Stimulated activated CD4-positive, alpha-beta T cell treated with anti-CD3 and anti-CD28 coated beads, Interleukin-1b, Interleukin-23, amount 100 ng/mL, for 4 hours (primary cell): ENCODE results near the gene ZNF236.

Experiments used
- DNase-seq, 2 donors: peaks; one replicate each; pipeline ENCODE4 v3.0.0-alpha.2; 2020; ENCODE audit warnings: low read depth in 2 of 2

The ZNF236 gene

DNA sequence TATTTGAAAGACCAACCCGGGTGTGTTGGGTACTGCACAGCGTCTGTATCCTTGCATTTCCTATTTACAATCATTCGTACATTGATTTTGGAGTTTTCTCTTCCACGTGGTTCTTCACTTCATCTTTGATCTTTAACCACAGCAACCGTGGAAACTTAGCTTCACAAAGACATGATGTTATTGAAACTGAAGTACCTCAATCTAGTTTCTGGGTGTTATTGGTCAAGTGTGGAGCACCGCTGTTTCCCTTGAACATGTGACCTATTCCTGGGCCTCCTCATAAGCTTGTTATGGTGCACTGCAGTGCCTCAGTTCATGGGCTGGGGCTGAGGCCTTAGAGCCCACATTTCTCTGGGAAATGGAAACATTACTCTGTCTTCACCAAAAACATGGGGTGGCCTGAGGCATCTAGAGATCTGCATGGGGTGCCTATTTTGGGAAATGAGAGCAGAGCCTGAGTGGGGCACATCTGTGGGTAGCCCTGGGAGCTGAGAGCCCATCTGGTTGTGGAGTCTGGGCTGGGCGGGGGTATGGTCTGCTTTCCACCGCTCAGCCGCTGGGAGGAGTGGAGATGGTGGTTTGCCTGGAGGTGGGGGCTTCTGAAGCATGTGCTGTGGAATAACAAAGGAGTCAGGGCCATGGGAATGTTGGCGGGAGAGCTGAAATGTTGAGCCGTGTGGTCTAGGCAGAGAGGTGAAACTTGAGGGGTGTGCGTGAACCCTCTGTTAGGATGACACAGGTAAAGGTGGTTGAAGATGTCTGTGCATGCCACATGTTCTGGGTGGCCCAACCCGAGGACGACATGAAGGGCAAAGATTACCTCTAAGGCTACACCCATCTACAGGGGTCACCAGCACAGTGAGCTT, 37.4 kb downstream of the ZNF236 start:
- no peak for DNase-seq

DNA sequence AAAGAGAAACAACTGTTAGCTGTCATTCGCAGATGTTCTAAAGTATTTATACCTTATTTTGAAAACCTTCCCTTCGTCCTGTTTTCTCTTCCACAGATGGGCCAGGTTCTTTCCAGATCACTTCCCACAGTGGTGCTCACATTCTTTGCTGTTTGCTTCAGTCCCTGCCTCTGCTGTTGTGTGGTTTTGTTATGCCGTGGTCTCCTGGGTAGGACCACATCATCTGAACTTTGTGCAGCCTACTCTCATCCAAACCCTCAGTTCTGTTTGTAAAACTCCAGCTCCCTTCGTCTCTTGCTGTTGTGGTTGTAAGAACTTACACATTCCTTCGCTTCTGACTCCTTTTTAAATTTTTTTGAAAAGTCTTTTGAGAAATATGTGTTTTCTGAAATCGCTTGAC, 38.1 kb downstream of the ZNF236 start:
- no peak for DNase-seq

DNA sequence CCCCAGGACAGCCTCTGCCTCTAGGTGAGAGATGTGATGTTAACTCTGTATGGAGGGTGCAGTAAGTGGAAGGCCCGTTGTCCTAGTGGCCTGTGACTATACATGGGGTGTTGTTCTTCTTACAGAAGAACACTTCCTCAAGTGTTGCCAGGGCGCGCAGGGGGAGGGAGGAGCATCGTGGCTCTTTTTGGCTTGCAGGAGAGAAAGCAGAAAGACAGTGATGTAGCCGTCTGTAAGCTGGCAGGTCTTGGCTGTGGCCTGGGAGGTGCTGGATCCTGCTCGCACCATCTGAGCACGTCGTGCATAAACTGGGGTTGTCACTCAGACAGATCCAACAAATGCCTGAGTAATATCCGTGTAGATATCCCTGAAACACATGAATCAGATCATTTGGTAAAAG, 44.3 kb downstream of the ZNF236 start:
- no peak for DNase-seq

DNA sequence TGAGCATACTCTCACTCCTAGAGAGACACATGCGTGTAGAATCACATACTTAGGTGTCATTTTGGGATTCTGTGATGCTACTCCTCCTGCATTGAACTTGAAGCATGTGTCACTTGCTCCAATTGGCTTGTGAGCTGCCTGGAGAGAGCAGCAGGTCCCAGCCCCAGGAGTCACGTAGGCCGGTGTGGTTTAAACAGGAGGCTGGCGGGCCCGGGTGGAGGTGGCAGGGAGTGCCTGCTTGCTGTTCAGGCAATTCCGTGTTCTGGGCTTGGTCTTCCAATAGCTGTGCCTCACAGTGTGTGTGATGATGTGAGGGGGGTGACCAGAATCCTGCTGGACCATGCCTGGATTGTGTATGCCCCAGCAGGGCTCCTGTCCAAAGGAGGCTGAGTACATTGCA, 51.0 kb downstream of the ZNF236 start:
- no peak for DNase-seq

DNA sequence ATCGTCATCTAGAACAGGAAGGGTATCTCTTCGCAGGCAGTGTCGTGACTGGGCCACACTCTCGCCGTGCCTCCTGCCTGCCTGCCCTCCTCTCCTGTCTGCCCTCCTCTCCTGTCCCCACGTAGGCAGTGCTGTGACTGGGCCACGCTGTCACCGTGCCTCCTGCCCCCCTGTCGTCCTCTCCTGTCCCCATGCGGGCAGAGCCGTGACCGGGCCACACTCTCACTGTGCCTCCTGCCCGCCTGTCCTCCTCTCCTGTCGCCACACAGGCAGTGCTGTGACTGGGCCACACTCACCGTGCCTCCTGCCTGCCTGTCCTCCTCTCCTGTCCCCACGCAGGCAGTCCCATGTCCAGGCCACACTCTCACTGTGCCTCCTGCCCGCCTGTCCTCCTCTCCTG, 51.4 kb downstream of the ZNF236 start:
- DNase-seq: no peak

DNA sequence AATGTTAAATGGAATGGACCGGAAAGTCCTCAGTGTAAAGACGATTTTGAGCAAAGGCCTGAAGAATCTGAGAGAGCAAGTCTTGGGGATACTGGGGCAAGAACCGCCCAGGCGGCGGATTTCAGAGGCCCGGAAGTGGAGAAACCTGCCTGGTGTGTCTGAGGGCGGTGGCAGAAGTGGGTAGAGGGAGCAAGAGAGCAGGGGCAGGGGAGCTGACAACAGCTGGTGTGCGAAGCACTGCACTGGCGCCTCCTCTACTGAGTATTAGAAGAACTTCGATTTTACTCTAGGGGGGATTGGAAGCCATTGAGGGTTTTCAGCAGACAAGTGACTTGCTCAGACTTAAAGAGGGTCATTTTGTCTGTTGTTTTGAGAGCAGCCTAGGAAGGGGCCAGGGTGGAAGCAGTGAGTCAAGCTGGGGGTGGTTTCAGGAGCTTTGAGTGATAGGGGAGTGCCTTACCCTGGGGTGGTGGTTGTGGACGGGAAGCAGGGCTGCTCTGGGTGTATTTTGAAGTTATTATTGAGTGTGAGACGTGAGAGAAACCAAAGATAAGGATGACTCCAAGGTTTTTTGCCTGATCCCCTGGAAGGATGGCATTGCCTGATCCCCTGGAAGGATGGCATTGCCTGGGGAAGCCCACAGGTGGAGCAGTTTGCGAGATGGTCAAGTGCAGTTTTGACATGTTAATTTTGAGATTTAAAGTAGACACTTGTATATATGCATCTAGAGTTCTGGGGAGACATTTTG, 52.5 kb downstream of the ZNF236 start:
- no peak for DNase-seq

DNA sequence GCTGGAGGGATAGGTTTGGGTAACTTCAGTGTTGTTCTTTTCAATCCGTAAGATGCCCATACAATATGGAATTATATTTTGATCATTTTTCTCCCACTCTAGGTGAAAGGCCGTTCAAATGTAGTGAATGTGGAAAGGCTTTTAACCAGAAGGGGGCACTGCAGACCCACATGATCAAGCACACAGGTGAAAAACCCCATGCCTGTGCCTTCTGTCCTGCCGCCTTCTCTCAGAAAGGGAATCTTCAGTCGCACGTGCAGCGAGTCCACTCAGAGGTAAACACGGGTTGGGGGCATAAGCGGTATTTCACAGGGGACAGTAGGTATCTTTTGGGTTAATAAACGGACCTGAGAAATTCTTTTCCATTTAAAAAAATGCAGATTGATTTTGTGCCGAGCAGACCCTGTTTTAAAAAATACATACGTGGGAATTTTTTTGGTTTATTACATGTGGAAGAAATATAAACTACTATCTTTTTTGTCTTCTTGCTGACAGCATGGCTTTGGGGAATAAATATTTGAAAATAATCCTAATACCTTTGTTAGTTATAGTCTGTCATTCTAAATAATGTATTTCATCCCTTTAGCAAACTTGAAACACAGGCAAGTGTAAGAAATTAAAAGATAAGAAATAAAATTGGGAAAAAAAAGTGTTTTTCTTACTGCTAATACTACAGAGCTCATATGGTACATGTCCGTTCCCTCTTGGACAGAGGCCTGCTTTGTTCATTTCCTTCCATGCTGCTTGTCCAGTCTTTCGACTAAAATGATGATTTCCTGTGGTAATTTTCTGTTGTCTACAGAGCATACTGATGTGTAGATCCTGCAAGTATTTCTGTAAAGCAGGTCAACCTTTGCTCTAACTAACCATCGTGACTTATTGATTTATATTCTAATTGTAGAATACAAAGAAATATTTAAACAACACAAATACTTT, 53.3 kb downstream of the ZNF236 start:
- DNase-seq: peak in 1 of 2 donors; percentile 31

DNA sequence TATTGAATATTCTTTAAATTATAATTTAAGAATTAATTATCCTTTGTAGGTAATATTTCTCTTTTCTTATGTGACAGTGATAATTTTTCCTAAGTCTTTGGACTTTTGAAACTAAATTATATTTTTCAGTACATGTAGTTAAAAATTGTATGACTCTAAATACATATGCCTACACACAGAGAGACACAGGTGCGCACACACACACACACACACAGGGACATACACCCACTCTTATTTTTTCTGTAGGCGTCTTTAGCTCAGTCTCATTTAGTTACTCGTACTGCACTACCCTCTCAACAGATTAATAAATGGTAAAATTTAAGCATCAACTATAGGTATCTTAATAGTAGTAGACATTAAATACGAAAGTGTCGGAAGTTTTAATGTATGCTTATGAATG, 56.1 kb downstream of the ZNF236 start:
- DNase-seq: no peak

DNA sequence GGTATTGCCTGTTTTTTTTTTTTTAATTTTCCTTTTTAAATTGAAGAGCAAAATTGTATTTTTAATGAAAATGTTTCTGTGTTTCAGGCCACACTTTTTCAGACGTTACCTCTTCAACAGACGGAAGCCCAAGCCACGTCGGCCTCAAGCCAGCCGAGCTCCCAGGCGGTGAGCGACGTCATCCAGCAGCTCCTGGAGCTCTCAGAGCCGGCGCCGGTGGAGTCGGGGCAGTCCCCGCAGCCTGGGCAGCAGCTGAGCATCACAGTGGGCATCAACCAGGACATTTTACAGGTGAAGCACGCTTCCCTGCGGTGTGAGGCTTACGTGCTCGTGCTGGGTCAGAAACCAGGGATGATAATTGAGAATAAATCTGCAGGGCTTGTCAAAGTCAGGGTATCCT, 57.7 kb downstream of the ZNF236 start:
- no peak for DNase-seq

DNA sequence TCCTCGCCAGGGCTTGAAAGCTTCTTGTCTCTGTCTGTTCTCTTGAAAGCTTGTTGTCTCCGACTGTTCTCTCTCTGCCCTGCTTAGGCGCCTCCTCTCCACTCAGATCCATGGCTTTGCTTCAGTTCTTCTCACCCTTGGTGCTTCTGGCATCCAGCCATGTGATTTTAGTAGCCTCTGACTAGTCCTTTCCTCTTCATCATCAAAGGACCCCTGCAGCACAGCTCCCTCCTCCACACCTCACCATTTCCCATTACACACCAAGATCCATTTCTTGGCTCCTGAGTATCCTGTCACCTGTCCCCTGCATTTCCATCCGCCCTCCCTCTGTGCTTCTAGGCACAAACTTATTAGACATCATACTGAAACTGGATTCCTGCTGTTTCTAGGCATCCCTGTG, 59.4 kb downstream of the ZNF236 start:
- DNase-seq: no peak

DNA sequence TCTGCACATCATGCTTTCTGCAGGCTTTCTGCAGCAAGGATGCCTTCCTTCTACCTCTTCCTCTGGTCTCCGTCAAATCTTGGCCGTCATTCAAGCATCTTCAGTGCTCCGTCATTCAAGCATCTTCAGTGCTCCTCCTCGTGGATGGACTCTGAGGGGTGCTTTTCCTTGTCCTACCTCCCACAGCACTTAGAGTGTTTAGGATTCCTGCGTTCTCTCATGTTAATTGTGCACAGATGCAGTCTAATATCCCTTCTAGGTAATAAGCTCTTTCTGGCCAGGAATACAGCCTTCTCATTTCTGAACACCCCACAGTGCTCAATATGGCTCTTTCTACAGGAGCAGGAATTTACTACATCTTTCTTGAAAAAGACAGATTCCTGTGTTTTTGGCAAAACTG, 59.8 kb downstream of the ZNF236 start:
- DNase-seq: no peak

DNA sequence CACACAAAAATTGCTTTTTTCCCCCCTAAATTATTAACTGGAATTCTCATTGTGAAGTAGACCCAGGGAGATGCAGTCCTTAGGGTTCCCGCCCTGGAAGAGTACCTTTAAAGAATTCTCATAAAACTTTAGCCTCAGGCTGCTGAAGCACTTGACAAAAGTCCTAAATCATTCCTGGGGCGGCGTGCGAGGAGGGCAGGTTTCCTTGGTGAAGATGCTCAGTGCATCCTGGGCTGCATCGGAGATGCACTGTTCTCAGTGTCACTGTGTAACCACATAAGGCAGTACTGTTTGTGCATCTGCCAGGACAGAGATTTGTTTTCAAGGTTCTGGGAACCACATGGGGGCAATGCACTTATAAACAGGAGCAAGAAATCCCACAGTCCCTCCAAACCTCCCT, 62.6 kb downstream of the ZNF236 start:
- no peak for DNase-seq

DNA sequence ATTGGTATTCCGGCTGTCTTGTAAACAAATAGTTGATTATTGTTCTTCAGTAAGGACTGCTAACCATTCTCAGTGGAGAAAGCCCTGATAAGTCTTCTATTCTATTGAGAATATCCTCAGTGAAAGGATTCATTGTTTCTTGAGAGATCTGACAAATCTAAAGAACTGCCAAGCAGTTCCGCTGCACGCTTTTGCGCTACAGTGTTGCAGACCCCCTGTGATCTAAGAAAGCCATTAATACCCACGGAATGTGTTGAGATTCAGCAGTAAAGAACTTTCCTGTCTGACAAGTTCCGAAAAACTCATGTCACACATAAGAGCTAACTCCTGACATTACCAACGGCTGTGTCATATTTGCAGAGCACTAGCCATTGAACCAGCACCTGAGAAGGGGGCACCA, 63.8 kb downstream of the ZNF236 start:
- DNase-seq: no peak

DNA sequence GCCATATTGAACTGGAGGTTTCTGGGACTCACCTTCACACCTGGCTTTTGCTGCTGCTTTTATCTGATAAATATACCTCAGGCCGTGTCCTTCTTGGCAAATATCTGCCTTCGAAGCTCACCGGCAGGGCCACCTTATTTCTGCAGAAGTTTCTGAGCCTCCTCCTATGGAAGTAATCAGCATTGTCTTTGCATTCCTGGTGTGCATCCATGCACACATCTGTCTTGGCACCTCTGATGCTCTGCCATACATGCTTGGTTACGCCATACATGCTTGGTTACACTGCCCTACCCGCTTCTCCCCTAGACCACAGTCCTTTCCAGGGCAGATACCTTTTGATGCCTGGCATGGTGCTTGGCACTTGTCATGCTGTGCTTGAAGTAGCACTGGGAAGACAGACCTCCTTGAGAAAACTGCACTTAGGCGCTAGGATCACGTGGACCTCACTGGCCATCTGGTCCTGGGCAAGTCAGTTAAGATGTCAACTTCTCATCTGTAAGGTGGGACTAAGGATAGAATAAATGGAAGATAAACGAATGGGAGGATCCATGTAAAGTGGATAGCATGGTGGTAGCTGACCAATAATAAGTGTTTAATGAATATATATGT, 66.8 kb downstream of the ZNF236 start:
- DNase-seq: no peak

DNA sequence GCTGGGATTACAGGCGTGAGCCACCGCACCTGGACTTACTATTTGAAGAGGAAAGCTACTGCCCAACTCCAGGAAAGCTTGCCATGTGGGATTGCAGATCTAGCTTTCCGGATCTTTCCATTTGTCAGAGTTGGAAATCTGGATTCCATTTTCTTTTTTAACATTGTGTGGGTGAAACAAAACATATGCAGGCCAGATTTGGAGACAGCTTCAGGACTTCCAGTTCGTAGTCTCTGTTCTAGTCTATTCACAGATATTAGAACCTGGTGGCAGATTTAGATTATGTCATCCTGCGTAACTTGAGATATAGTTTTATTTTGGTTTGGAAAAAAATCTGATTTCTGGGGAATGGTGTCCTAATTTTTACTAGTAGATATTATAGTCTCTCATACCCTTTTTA, 70.5 kb downstream of the ZNF236 start:
- DNase-seq: no peak

DNA sequence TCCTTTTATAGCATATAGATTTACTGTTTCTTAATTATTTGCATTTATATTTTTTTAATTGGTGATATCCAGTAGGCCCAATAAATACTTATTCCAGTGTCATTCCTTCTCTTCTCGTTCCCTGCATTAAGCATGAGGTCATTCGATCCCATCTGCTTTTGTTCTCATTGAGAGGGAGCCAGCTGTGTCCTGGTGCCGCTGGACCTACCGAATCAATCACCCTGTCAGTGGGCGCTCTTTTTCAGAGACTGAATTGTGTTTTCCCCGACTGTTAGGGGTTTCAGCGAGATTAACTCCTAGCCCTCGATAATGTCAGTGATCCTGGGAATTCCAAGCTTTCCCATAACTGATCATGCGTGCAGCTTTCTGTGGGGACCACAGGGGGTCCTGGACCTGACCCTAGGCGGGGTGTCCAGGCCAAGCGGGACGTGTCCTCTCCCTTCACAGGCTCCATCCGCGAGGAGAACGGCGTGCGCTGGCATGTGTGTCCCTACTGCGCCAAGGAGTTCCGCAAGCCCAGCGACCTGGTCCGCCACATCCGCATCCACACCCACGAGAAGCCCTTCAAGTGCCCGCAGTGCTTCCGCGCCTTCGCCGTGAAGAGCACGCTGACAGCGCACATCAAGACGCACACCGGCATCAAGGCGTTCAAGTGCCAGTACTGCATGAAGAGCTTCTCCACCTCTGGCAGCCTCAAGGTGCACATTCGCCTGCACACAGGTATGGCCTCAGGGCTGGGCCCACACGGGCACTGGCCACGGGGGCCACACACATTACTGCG, 72.4 kb downstream of the ZNF236 start:
- no peak for DNase-seq

DNA sequence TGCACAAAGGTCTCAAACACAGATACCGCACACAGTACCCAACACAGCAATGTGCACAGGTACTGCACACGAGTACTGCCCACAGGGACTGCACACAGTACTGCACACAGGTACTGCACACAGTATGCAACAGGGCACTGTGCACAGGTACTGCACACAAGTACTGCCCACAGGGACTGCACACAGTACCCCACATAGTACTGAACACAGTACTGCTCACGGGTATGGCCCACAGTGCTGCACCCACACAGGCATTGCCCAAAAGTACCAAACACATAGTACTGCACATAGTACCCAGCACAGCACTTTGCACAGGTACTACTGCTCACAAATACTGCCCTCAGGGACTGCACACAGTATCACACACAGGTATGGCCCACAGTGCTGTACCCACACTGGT, 73.1 kb downstream of the ZNF236 start:
- DNase-seq: no peak

DNA sequence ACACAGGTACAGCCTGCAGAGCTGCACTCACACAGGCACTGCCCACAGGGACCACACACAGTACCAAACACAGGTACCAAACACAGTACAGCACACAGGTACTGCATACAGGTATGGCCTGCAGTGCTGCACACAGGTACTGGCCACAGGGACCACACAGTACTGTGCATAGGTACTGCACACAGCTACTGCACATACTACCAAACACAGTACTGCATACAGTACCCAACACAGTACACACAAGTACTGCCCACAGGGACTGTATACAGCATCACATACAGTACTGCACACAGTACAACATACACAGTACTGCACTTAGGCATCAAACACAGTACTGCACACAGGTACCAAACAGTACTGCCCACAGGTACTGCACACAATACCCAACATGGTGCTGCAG, 74.3 kb downstream of the ZNF236 start:
- DNase-seq: no peak

DNA sequence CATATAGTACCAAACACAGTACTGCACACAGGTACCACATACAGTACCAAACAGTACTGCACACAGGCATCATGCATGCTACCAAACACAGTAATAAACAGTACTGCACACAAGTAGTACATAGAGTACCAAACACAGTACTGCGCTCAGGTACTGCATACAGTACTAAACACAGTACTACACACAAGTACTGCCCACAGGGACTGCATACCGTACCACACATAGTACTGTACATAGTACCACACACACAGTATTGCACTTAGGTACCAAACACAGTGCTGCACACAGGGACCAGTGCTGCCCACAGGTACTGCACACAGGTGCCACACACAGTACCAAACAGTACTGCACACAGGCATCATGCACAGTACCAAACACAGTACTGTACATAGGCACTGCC, 74.9 kb downstream of the ZNF236 start:
- no peak for DNase-seq

DNA sequence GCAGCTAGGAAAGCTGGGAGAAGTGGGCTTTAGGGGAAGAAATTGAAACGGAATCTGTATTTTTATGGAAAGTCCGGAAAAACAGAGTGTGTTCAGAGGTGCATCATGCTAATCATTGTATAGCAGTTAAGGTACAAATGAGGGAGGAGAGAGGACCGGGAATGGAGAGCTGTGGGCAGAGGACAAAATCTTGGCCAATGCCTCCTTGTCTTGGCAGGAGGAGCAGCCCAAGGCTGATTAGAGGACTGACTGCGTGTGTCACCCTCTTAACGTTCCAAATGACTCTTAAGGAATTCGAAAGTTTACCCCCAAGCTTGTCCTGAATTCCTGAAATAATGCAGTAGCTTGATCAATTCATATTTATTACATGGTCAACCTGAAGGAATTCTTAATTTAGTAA, 81.0 kb downstream of the ZNF236 start:
- no peak for DNase-seq

DNA sequence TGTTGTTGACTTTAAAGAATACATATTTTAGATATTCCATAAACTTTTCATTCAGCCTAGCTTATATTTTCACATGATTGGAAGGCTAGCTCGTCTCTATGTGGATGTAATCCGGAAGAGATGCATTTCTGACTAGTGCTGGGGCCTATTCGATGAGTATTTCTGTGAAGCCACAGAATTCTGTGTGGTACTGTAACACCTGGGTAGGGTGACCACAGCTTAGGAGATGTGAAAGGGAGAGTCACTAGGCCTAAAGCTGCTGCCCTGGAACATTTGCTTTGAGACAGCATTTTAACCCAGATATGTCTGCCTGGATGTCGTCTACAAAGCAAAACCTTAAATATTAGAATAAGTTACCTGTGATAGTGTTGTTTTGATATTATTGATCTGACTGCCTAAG, 83.5 kb downstream of the ZNF236 start:
- DNase-seq: no peak
